Naive thymus-derived CD4-positive, alpha-beta T cell (primary cell): ENCODE data around the gene TRPM4. TPM values are rescaled to one million over a fixed set of nuclear protein-coding genes. Genes with fewer than 3 reads are reported as not detected.
"Not testable (repeated sequence)": the region's sequence is repeated elsewhere in the genome, so short reads cannot be mapped to it uniquely, and the experiment has no call there.

Source experiments
- ATAC-seq: fragments of 150-1000 bp; cut with Tn5 transposase; 2 replicates; pipeline ENCODE4 v1.10.0; 2021; ENCODE audit warnings: mild to moderate bottlenecking, moderate library complexity
- CTCF ChIA-PET: fragments of 350-600 bp; sonication (Branson Sonifier 250); formaldehyde crosslinking; loops from one replicate; lab custom pipeline; 2021; ENCODE audit warnings: antibody characterized with exemption; lab: Charles Lee
- POLR2A ChIA-PET: fragments of 350-600 bp; sonication (Branson Sonifier 250); formaldehyde crosslinking; loops from one replicate; lab custom pipeline; 2021; ENCODE audit warnings: antibody characterized with exemption, inconsistent platforms; lab: Charles Lee
- DNase-seq, 9 donors: peaks; one replicate each; pipeline versions ENCODE4 v3.0.0 to v3.0.0-alpha.2; 2020 to 2022; ENCODE audit warnings: mixed read lengths in 1 of 9
- H3K27ac ChIP-seq: one replicate; pipeline ENCODE4 v1.7.0; 2013; ENCODE audit warnings: mild to moderate bottlenecking, low read depth, low read length, moderate library complexity
- H3K27me3 ChIP-seq, 2 donors: one replicate each; pipeline ENCODE4 v1.7.0; 2013; ENCODE audit warnings: low read length in 2 of 2, mild to moderate bottlenecking in 2 of 2, moderate library complexity in 2 of 2; ENCODE audit not compliant: control insufficient read depth in 2 of 2, insufficient read depth in 2 of 2
- H3K36me3 ChIP-seq, 3 experiments: 1 replicate in 2 of 3; 2 replicates in 1 of 3; pipeline ENCODE4 v1.7.0; 2013; ENCODE audit warnings: low read length in 3 of 3, mild to moderate bottlenecking in 3 of 3, moderate library complexity in 1 of 3; ENCODE audit not compliant: insufficient read depth in 3 of 3, control insufficient read depth in 2 of 3
- H3K4me1 ChIP-seq, 2 donors: one replicate each; pipeline ENCODE4 v1.7.0; 2013; ENCODE audit warnings: low read length in 2 of 2, mild to moderate bottlenecking in 2 of 2, moderate library complexity in 1 of 2; ENCODE audit not compliant: control insufficient read depth in 2 of 2, insufficient read depth in 2 of 2
- H3K4me3 ChIP-seq: 2 replicates; pipeline ENCODE4 v1.7.0; 2013; ENCODE audit warnings: mild to moderate bottlenecking, low read length
- H3K9me3 ChIP-seq, 3 experiments: 1 replicate in 2 of 3; 2 replicates in 1 of 3; pipeline ENCODE4 v1.7.0; 2013; ENCODE audit warnings: low read length in 3 of 3; ENCODE audit not compliant: control insufficient read depth in 2 of 3
- H3K27ac Mint-ChIP-seq, 9 donors: one replicate each; pipeline ENCODE4 v1.8.0; 2020 to 2022; ENCODE audit warnings: mixed read lengths in 9 of 9, mild to moderate bottlenecking in 8 of 9, moderate library complexity in 5 of 9, inconsistent platforms in 2 of 9
- H3K27me3 Mint-ChIP-seq, 5 donors: one replicate each; pipeline ENCODE4 v1.8.0; 2021 to 2022; ENCODE audit warnings: mixed read lengths in 5 of 5, mild to moderate bottlenecking in 1 of 5
- H3K36me3 Mint-ChIP-seq, 5 donors: one replicate each; pipeline ENCODE4 v1.8.0; 2020 to 2022; ENCODE audit warnings: mixed read lengths in 5 of 5, mild to moderate bottlenecking in 3 of 5, inconsistent platforms in 1 of 5
- H3K4me1 Mint-ChIP-seq, 7 donors: one replicate each; pipeline ENCODE4 v1.8.0; 2020 to 2022; ENCODE audit warnings: mixed read lengths in 7 of 7, mild to moderate bottlenecking in 3 of 7, inconsistent platforms in 1 of 7
- H3K4me3 Mint-ChIP-seq, 10 donors: one replicate each; pipeline ENCODE4 v1.8.0; 2020 to 2022; ENCODE audit warnings: mild to moderate bottlenecking in 10 of 10, mixed read lengths in 10 of 10, moderate library complexity in 6 of 10, inconsistent platforms in 2 of 10
- H3K9me3 Mint-ChIP-seq, 11 donors: one replicate each; pipeline ENCODE4 v1.8.0; 2020 to 2022; ENCODE audit warnings: mixed read lengths in 11 of 11, mild to moderate bottlenecking in 4 of 11, inconsistent platforms in 1 of 11, moderate library complexity in 1 of 11
- intact Hi-C, 2 donors: fragments of 100-400 bp; cut with micrococcal nuclease; formaldehyde crosslinking; loops; one replicate each; pipeline ENCODE4 v1.15.1; 2023
- polyA plus RNA-seq, 2 donors: library from polyadenylated mRNA; unstranded; fragments of 300-500 nt; fragmentation: Illumina TruSeq; gene quantifications; one replicate each; pipeline ENCODE4 v1.2.3, GENCODE V29; 2021
- total RNA-seq, 6 experiments: library from RNA in 5 of 6; stranded (reverse) in 5 of 6; gene quantifications; 1 replicate in 5 of 6; 2 replicates in 1 of 6; pipeline ENCODE4 v1.2.3 and lab custom pipeline; 2021 to 2026

The TRPM4 gene
- total and polyA plus RNA-seq, 7 experiments from 2014 or later: 0.13 to 3.2 (median 0.85) TPM; not detected in 2

DNA sequence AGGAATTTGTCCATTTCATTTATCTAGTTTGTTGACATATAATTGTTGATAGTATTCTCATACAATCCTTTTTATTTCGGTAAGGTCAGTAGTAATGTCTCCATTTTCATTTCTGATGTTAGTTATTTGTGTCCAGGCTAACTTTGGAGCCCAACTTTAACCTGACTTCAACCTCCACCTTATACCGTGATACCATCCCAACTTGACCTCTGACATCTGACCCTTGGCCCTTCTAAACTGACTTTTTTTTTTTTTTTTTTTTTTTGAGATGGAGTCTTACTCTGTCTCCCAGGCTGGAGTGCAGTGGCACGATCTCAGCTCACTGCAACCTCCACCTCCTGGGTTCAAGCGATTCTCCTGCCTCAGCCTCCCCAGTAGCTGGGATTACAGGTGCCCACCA lies 51.9 kb downstream of the TRPM4 start:
- peaks cover 0 to 14% (median 7%) of the 10 kb centered on the region in 7 donors for H3K4me1 Mint-ChIP-seq
- H3K9me3 Mint-ChIP-seq, H3K36me3 ChIP-seq, H3K36me3 Mint-ChIP-seq, H3K27ac Mint-ChIP-seq, H3K4me3 ChIP-seq, H3K4me1 ChIP-seq, H3K4me3 Mint-ChIP-seq, DNase-seq, ATAC-seq, H3K27ac ChIP-seq, POLR2A ChIA-PET, H3K27me3 ChIP-seq, H3K27me3 Mint-ChIP-seq, H3K9me3 ChIP-seq: not testable (repeated sequence)
- intact Hi-C loops: loop anchor here in 1 of 2 donors (2.0 kb wide), 1 partner anchor 217 kb away; the partner anchor contains the start of genes GYS1 and RUVBL2
- CTCF ChIA-PET: interaction anchor here (0.6 kb wide), 1 partner anchor 115 kb away, joined by 3 read pairs; no protein-coding TSS in a partner anchor

DNA sequence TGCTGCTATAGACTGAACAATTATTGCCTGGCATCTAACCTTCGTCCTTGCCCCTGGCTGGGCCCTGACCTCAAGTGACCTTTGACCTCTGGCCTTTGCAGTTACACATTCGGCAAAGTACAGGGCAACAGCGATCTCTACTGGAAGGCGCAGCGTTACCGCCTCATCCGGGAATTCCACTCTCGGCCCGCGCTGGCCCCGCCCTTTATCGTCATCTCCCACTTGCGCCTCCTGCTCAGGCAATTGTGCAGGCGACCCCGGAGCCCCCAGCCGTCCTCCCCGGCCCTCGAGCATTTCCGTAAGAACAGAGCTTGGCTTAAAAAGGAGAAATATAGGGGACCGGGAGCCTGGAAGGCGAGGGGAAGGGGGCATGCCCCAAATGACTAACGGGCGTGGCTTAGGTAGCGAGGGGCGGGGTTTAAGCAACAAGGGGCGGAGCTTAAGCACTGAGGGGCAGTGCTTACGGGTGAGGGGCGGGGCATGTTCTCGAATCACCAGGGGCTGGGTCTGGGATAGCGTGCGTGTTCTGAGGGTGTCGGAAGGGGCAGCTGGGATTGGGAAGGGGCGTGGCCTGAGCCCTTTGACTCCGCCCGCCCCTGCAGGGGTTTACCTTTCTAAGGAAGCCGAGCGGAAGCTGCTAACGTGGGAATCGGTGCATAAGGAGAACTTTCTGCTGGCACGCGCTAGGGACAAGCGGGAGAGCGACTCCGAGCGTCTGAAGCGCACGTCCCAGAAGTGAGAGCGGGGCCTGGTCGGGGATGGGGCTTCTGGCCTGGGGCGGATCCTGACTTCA lies 52.7 kb downstream of the TRPM4 start:
- H3K4me3 Mint-ChIP-seq: peak overlapping the region in 4 of 10 donors; percentile 29 to 69 (median 55)
- CTCF ChIA-PET: no interaction called here
- peak overlapping the region in 2 of 9 donors; percentile 33 to 48 for H3K27ac Mint-ChIP-seq

GRCh38 chr19:49210901-49211451 lies 53.4 kb downstream of the TRPM4 start:
- no peak for ATAC-seq
- peaks cover 0 to 14% (median 7%) of the 10 kb centered on the region in 7 donors for H3K4me1 Mint-ChIP-seq

More for the DNA sequence above, 52.7 kb downstream of the TRPM4 start:
- intact Hi-C loops: no loop called here
- ATAC-seq (peak; percentile 73), DNase-seq (peak in 8 of 9 donors; percentile 20 to 54 (median 30))
- POLR2A ChIA-PET: no interaction called here
- Mint-ChIP-seq H3K4me1 (peaks cover 0 to 14% (median 7%) of the 10 kb centered on the region in 7 donors), H3K27me3 (peaks cover 0 to 2% (median 0%) of the 10 kb centered on the region in 5 donors), H3K9me3 (no peaks in the 10 kb centered on the region), H3K36me3 (no peaks in the 10 kb centered on the region)
- Histone ChIP-seq H3K27ac (no peak overlapping the region), H3K27me3 (no peaks in the 10 kb centered on the region), H3K4me1 (no peaks in the 10 kb centered on the region), H3K9me3 (no peaks in the 10 kb centered on the region), H3K36me3 (no peaks in the 10 kb centered on the region), H3K4me3 (no peak overlapping the region)

DNA sequence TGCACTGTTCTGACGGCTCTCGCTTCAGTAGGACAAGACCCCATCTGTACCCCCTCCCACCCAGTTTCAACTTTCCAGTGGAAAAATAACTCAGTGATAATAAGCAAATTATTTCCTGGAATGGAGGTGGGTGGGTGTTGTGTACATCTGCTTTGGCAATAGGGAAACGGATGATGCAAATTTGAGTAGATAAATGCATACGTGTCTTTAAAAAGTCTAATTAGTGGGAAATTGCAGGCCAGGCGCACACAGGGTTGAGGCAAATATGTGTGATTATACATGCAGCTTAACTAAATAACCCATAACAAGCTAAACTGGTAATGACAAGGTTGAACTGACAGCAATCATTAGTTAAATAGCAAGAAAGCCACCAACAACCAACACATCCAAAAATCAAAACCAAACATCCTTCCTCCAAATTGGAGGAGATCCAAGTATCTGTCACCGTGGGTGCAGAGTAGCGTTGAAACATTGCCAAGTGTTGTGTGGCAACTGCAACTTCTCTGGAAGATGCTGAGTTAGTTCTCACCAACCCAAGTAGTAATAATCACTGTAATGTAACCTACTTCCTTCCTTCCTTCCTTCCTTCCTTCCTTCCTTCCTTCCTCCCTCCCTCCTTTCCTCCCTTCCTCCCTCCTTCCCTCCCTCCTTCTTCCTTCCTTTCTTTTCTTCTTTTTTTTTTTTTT lies 54.6 kb downstream of the TRPM4 start:
- Mint-ChIP-seq H3K9me3 (no peaks in the 10 kb centered on the region), H3K4me3 (no peak overlapping the region)
- intact Hi-C loops: no loop called here

More at GRCh38 chr19:49210901-49211451, 53.4 kb downstream of the TRPM4 start:
- H3K9me3 ChIP-seq: no peaks in the 10 kb centered on the region
- POLR2A ChIA-PET: no interaction called here
- intact Hi-C loops: no loop called here
- H3K27me3 ChIP-seq: no peaks in the 10 kb centered on the region
- no peak overlapping the region for H3K27ac Mint-ChIP-seq
- H3K4me1 ChIP-seq: no peaks in the 10 kb centered on the region
- H3K4me3 Mint-ChIP-seq: peak overlapping the region in 2 of 10 donors; percentile 51 to 69
- no peaks in the 10 kb centered on the region for H3K9me3 Mint-ChIP-seq
- no peak for DNase-seq
- no peaks in the 10 kb centered on the region for H3K36me3 ChIP-seq
- H3K36me3 Mint-ChIP-seq: no peaks in the 10 kb centered on the region
- no peak overlapping the region for H3K27ac ChIP-seq
- CTCF ChIA-PET: no interaction called here
- no peak overlapping the region for H3K4me3 ChIP-seq
- H3K27me3 Mint-ChIP-seq: peaks cover 0 to 2% (median 0%) of the 10 kb centered on the region in 5 donors

GRCh38 chr19:49213791-49214190 lies 56.2 kb downstream of the TRPM4 start:
- POLR2A ChIA-PET: no interaction called here

More for the DNA sequence above, 54.6 kb downstream of the TRPM4 start:
- no peak overlapping the region for H3K27ac ChIP-seq
- ATAC-seq: no peak
- Mint-ChIP-seq H3K36me3 (no peaks in the 10 kb centered on the region), H3K27me3 (no peaks in the 10 kb centered on the region), H3K4me1 (peaks cover 0 to 14% (median 7%) of the 10 kb centered on the region in 7 donors), H3K27ac (no peak overlapping the region)
- H3K27me3 ChIP-seq: no peaks in the 10 kb centered on the region
- no peaks in the 10 kb centered on the region for H3K4me1 ChIP-seq
- no peaks in the 10 kb centered on the region for H3K36me3 ChIP-seq
- CTCF ChIA-PET: no interaction called here
- no peak for DNase-seq
- no peak overlapping the region for H3K4me3 ChIP-seq
- H3K9me3 ChIP-seq: no peaks in the 10 kb centered on the region
- POLR2A ChIA-PET: no interaction called here

DNA sequence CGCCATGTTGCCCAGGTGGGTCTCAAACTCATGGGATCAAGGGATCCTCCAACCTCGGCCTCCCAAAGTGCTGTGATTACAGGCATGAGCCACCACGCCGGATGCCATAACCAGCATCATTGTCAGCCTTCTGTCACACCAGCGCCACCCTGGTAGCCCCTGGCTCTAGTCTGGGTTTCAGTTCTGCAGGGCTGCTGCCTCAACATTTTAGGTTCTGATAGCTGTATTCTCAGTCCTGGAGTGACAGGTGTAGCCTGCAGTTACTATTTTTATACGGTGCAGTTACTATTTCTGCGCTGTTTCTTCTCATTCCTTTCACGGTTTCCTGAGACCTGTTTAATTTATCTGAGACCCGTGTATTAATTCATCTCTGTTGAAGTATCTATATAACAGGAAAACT lies 57.1 kb downstream of the TRPM4 start:
- Histone ChIP-seq H3K36me3 (no peaks in the 10 kb centered on the region), H3K27ac (no peak overlapping the region), H3K9me3 (no peaks in the 10 kb centered on the region), H3K4me1 (no peaks in the 10 kb centered on the region), H3K27me3 (no peaks in the 10 kb centered on the region), H3K4me3 (no peak overlapping the region)
- ATAC-seq: no peak
- peaks cover 0 to 4% (median 0%) of the 10 kb centered on the region in 5 donors for H3K27me3 Mint-ChIP-seq
- ChIA-PET POLR2A (no interaction called here), CTCF (no interaction called here)
- H3K36me3 Mint-ChIP-seq: no peaks in the 10 kb centered on the region
- H3K4me3 Mint-ChIP-seq: no peak overlapping the region
- no peaks in the 10 kb centered on the region for H3K9me3 Mint-ChIP-seq
- peaks cover 0 to 10% (median 7%) of the 10 kb centered on the region in 7 donors for H3K4me1 Mint-ChIP-seq
- DNase-seq: no peak
- H3K27ac Mint-ChIP-seq: no peak overlapping the region
- intact Hi-C loops: no loop called here

More at GRCh38 chr19:49213791-49214190, 56.2 kb downstream of the TRPM4 start:
- no peaks in the 10 kb centered on the region for H3K27me3 ChIP-seq
- no peak overlapping the region for H3K27ac Mint-ChIP-seq
- DNase-seq: no peak
- H3K4me3 Mint-ChIP-seq: no peak overlapping the region
- H3K36me3 Mint-ChIP-seq: no peaks in the 10 kb centered on the region
- H3K4me3 ChIP-seq: no peak overlapping the region
- no peaks in the 10 kb centered on the region for H3K4me1 ChIP-seq
- CTCF ChIA-PET: interaction anchor here (0.6 kb wide), 1 partner anchor 15 kb away, joined by 3 read pairs; no protein-coding TSS in a partner anchor
- intact Hi-C loops: no loop called here
- no peaks in the 10 kb centered on the region for H3K9me3 Mint-ChIP-seq
- H3K27ac ChIP-seq: no peak overlapping the region
- H3K4me1 Mint-ChIP-seq: peaks cover 0 to 10% (median 7%) of the 10 kb centered on the region in 7 donors
- no peaks in the 10 kb centered on the region for H3K9me3 ChIP-seq
- ATAC-seq: no peak
- H3K36me3 ChIP-seq: no peaks in the 10 kb centered on the region
- peaks cover 0 to 1% (median 0%) of the 10 kb centered on the region in 5 donors for H3K27me3 Mint-ChIP-seq
